Tibial nerve (tissue), 4 donors: ENCODE data around the gene RNU11. TPM values are rescaled to one million over a fixed set of nuclear protein-coding genes. Genes with fewer than 3 reads are reported as not detected.
"Not testable (repeated sequence)": the region's sequence is repeated elsewhere in the genome, so short reads cannot be mapped to it uniquely, and the experiment has no call there.

ENCODE experiments used
- DNase-seq, 2 donors: peaks; one replicate each; pipeline ENCODE4 v3.0.0-alpha.2; 2019; ENCODE audit warnings: low spot score in 2 of 2
- H3K27ac ChIP-seq, 4 donors: fragments of 200-600 bp; sonication (generic) in 3 of 4; one replicate each; pipeline ENCODE4 v1.5.1; 2017 to 2019; ENCODE audit warnings: mild to moderate bottlenecking in 1 of 4
- H3K27me3 ChIP-seq, 2 donors: fragments of 200-600 bp; sonication (generic) in 1 of 2; one replicate each; pipeline versions ENCODE4 v1.5.1 to v1.6.0; 2017 to 2019
- H3K36me3 ChIP-seq, 3 donors: fragments of 200-600 bp; sonication (generic); one replicate each; pipeline ENCODE4 v1.5.1; 2018 to 2019
- H3K4me1 ChIP-seq, 4 donors: fragments of 200-600 bp; sonication (generic) in 3 of 4; one replicate each; pipeline ENCODE4 v1.5.1; 2017 to 2019
- H3K4me3 ChIP-seq, 4 donors: fragments of 200-600 bp; sonication (generic) in 3 of 4; one replicate each; pipeline ENCODE4 v1.5.1; 2017 to 2019; ENCODE audit warnings: mild to moderate bottlenecking in 1 of 4, moderate library complexity in 1 of 4
- H3K9me3 ChIP-seq, 4 donors: fragments of 200-600 bp; sonication (generic) in 3 of 4; one replicate each; pipeline ENCODE4 v1.5.1; 2017 to 2019
- EP300 ChIP-seq, 2 donors: sonication (generic); formaldehyde crosslinking; IDR thresholded peaks; one replicate each; pipeline ENCODE4 v1.6.1; 2017; ENCODE audit warnings: antibody characterized with exemption in 2 of 2, mild to moderate bottlenecking in 1 of 2
- POLR2A ChIP-seq, 2 donors: fragments of 450-650 bp; IDR thresholded peaks; one replicate each; pipeline ENCODE4 v1.6.1; 2017; ENCODE audit warnings: antibody characterized with exemption in 2 of 2, mild to moderate bottlenecking in 2 of 2, moderate library complexity in 2 of 2
- WGBS, 2 donors: methylation state at CpG; one replicate each; pipeline ENCODE4 v1.1.5; 2018; 5-methylcytosine and 5-hydroxymethylcytosine counted together
- total RNA-seq, 4 donors: library from RNA; depleted of rRNA; stranded (reverse); fragments of >200 nt; gene quantifications; one replicate each; pipeline ENCODE4 v1.1.0, GENCODE V29; 2016
- TF ChIP-seq, protein P1 (sequence below), 5 experiments: fragments of 200-600 bp in 3 of 5; fragments of 450-650 bp in 2 of 5; sonication (generic) in 3 of 5; IDR thresholded peaks; one replicate each; pipeline ENCODE4 v1.5.1; 2016 to 2019; ENCODE audit warnings: antibody characterized with exemption in 5 of 5, mild to moderate bottlenecking in 3 of 5, moderate library complexity in 2 of 5

Gene RNU11
- total RNA-seq, 4 donors from 2014 or later, result not detected

DNA sequence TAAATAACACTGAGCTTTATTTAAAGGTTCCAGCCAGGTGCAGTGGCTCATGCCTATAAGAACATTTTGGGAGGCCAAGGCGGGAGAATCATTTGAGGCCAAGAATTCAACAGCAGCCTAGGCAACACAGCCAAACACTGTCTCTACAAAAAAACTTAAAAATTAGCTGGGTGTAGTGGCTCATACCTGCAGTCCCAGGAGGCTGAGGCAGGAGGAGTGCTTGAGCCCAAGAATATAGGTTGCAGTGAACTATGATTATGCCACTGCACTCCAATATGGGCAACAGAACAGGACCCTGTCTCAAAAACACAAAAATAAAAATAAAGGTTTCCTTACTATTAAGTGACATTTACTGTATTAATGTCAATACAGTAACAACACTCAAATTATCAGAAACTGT is 7.6 kb upstream of the RNU11 start:
- no peak for DNase-seq
- H3K4me3 ChIP-seq, result no peak overlapping the region
- no peaks in the 10 kb centered on the region for H3K27me3 ChIP-seq
- H3K4me1 ChIP-seq, result peaks cover 0 to 42% (median 20%) of the 10 kb centered on the region in 4 donors
- TF ChIP-seq EP300 (IDR thresholded peaks at IDR 0.05) (no peak), POLR2A (IDR thresholded peaks at IDR 0.05) (no peak)
- TF ChIP-seq, protein P1, sequence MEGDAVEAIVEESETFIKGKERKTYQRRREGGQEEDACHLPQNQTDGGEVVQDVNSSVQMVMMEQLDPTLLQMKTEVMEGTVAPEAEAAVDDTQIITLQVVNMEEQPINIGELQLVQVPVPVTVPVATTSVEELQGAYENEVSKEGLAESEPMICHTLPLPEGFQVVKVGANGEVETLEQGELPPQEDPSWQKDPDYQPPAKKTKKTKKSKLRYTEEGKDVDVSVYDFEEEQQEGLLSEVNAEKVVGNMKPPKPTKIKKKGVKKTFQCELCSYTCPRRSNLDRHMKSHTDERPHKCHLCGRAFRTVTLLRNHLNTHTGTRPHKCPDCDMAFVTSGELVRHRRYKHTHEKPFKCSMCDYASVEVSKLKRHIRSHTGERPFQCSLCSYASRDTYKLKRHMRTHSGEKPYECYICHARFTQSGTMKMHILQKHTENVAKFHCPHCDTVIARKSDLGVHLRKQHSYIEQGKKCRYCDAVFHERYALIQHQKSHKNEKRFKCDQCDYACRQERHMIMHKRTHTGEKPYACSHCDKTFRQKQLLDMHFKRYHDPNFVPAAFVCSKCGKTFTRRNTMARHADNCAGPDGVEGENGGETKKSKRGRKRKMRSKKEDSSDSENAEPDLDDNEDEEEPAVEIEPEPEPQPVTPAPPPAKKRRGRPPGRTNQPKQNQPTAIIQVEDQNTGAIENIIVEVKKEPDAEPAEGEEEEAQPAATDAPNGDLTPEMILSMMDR (IDR thresholded peaks at IDR 0.05), result no peak
- no peaks in the 10 kb centered on the region for H3K9me3 ChIP-seq
- no peaks in the 10 kb centered on the region for H3K36me3 ChIP-seq
- H3K27ac ChIP-seq, result no peak overlapping the region
- WGBS, 2 donors, result 81 to 96% methylated on average over 1 of the region's 1 CpG

DNA sequence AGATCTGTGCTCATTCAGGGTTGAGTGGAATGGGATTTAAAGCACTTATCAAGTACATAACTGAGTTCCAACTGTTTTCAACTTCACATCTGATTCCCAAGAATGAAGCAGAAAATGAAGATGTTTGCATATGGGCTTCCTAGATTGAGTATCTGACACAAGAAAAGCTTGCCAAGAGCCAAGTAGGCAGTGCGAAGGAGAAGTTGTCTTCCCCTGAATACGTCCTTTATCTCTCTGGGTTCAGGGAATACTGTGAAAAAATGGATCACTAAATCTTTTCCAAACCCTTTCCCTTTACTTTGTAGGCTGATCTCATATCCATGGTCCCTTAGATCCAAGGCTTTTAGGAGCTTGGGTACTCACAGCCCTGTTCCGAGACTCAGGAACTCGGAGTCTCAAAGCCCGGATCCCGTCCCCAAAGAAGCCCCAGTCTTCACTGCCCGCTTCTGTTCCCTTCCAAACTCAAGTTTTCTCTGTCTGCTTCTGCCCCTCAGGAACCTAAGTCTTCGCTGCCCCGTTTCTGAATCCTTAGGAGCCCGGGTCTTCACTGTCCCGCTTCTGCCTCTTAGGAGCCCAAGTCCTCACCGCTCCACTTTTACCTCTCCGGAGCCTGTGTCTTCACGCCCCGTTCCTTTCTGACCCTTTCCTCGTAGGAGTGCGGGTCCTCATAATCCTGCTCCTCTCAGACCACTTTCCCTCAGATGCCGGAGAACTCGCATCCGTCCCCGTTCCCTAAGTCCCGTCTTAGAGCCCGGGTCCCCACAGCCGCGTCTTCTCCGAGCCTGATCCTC is 6.1 kb upstream of the RNU11 start:
- Histone ChIP-seq H3K4me1 (peaks cover 0 to 57% (median 21%) of the 10 kb centered on the region in 4 donors), H3K27ac (peak overlapping the region; percentile 64 to 94 (median 86)), H3K36me3 (no peaks in the 10 kb centered on the region), H3K9me3 (no peaks in the 10 kb centered on the region), H3K4me3 (peak overlapping the region; percentile 50 to 86 (median 76)), H3K27me3 (no peaks in the 10 kb centered on the region)
- WGBS, 2 donors, result 0 to 1% methylated on average over 26 of the region's 26 CpGs
- TF ChIP-seq, protein P1 (IDR thresholded peaks at IDR 0.05), result no peak
- TF ChIP-seq EP300 (IDR thresholded peaks at IDR 0.05) (no peak), POLR2A (IDR thresholded peaks at IDR 0.05) (no peak)
- no peak for DNase-seq

DNA sequence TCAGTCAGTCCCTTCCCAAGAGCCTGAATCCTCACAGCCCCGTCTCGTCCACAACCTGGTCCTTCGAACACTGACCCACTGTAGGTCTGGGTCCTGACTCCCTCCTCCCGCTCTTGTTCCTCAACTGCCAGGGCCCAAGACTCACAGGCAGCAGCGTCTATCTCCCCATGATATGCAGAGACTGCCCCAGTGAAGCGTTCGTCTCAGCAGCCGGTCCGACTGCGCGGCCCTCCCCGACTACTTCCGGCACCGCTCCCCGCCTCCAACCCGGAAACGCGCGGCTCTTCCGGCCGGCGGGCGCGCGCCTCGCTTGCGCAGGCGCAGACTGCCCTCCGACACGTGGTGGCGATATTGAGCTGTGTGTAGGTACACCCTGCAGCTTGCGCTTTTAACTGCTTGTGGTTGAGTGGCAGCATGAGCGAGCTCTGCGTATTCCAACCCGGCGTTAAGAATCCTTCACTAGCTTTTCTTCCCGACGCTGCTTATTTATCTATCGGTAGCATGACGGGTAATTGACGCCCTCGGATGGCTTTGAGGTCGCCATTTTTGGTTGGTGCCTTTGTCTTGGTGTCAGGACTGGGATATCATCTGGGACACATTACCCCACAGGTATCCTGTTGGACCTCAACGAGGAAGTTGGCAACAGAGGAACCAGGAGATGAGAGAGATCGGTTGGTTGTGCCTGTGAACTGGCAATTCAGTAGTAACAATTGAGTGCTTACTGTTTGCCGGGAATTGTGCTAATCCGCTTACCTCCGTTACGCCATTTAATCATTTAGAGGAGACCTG is 5.4 kb upstream of the RNU11 start, which contains the start of gene TAF12:
TSS of gene TAF12 (minus strand) at position 221 of the 789 bp plus-strand sequence. CDS start 20,986 bp downstream, outside the sequence.
- Histone ChIP-seq H3K27ac (peak within 1 kb of the TSS; percentile 64 to 94 (median 86)), H3K4me1 (peaks cover 0 to 65% (median 24%) of the 10 kb centered on the region in 4 donors), H3K4me3 (peak within 1 kb of the TSS; percentile 50 to 86 (median 76)), H3K9me3 (no peaks in the 10 kb centered on the region), H3K27me3 (no peaks in the 10 kb centered on the region), H3K36me3 (no peaks in the 10 kb centered on the region)
- TF ChIP-seq POLR2A (IDR thresholded peaks at IDR 0.05) (peak; percentile 89 to 94), EP300 (IDR thresholded peaks at IDR 0.05) (peak; percentile 86 to 97)
- TF ChIP-seq, protein P1 (IDR thresholded peaks at IDR 0.05), result peak; percentile 36 to 82 (median 53)
- 1% methylated on average over 30 to 49 of the region's 49 CpGs for WGBS, 2 donors
- DNase-seq, result peak; percentile 81 to 86

DNA sequence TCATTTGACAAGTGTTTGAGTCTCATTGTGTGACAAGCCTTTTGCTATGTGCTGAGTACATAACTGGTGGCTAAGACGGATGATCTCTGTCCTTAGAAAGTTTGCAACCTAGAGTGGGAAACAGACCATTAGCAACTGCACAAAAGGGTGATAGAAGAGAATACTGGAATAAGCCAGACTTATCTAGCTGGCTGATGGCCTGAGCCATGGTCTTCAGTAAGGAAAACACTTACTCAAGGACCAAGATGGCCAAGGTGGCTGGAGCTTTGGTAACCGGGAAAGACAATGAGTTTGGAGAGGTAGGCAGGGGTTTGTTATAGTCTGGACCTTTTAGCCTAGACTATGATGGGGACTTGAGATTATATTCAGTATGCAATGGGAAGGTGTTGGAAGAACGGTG is 3.9 kb upstream of the RNU11 start:
- Histone ChIP-seq H3K36me3 (no peaks in the 10 kb centered on the region), H3K9me3 (no peaks in the 10 kb centered on the region), H3K4me1 (peaks cover 0 to 73% (median 30%) of the 10 kb centered on the region in 4 donors), H3K4me3 (peak overlapping the region in 1 of 4 donors; percentile 81), H3K27ac (peak overlapping the region; percentile 64 to 94 (median 86)), H3K27me3 (no peaks in the 10 kb centered on the region)
- no peak for DNase-seq
- 61 to 97% methylated on average over 3 of the region's 3 CpGs for WGBS, 2 donors
- TF ChIP-seq EP300 (IDR thresholded peaks at IDR 0.05) (no peak), POLR2A (IDR thresholded peaks at IDR 0.05) (no peak)
- TF ChIP-seq, protein P1 (IDR thresholded peaks at IDR 0.05), result no peak

DNA sequence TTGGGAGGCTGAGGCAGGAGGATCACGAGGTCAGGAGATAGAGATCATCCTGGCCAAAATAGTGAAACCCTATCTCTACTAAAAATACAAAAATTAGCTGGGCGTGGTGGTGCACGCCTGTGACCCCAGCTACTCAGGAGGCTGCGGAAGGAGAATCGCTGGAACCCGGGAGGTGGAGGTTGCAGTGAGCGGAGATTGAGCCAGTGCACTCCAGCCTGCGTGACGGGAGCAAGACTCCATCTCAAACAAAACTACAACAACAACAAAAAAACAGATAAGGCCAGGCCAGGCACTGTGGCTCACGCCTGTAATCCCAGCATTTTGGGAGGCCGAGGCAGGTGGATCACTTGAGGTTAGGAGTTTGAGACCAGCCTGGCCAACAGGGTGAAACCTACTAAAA is 3.0 kb upstream of the RNU11 start:
- H3K36me3 ChIP-seq, H3K4me3 ChIP-seq, DNase-seq, H3K27me3 ChIP-seq, H3K27ac ChIP-seq, H3K9me3 ChIP-seq: not testable (repeated sequence)
- 95 to 98% methylated on average over 11 of the region's 11 CpGs for WGBS, 2 donors
- peaks cover 0 to 64% (median 30%) of the 10 kb centered on the region in 4 donors for H3K4me1 ChIP-seq
